ENCODE data around the gene PRSS33.

PRSS33 gene

GRCh38 chr16:2787406-2787805 lies at the start of gene PRSS33:
Gene PRSS33, minus strand, starts transcription at chr16:2787560. Its CDS starts 1,013 bp downstream, at chr16:2786547.
- no peak for DNase-seq

- no peak for DNase-seq
These were observed 49.5 kb upstream of the PRSS33 start for GRCh38 chr16:2836646-2837508.

- no peak for DNase-seq
These were observed 48.5 kb upstream of the PRSS33 start for GRCh38 chr16:2835638-2836493.

- DNase-seq: no peak
These were observed 47.6 kb upstream of the PRSS33 start for GRCh38 chr16:2834968-2835367.

GRCh38 chr16:2833776-2834175 lies 46.4 kb upstream of the PRSS33 start:
- no peak for DNase-seq

GRCh38 chr16:2831203-2831602 lies 43.8 kb upstream of the PRSS33 start:
- DNase-seq: no peak

GRCh38 chr16:2830355-2830695 lies 43.0 kb upstream of the PRSS33 start:
- no peak for DNase-seq

- DNase-seq: no peak
These were observed 42.4 kb upstream of the PRSS33 start, which contains the start of gene ZG16B for GRCh38 chr16:2829501-2830354. Gene ZG16B, plus strand, starts transcription at chr16:2830303. Its CDS starts 139 bp downstream, at chr16:2830442.

- DNase-seq: no peak
These were observed 41.6 kb upstream of the PRSS33 start for GRCh38 chr16:2828876-2829430.

- DNase-seq: no peak
These were observed 41.1 kb upstream of the PRSS33 start for GRCh38 chr16:2828521-2828840.

GRCh38 chr16:2827831-2828520 lies 40.6 kb upstream of the PRSS33 start:
- no peak for DNase-seq

- DNase-seq: no peak
These were observed 40.0 kb upstream of the PRSS33 start for GRCh38 chr16:2827374-2827791.

- no peak for DNase-seq
These were observed 39.4 kb upstream of the PRSS33 start for GRCh38 chr16:2826591-2827373.

- DNase-seq: no peak
These were observed 38.5 kb upstream of the PRSS33 start for GRCh38 chr16:2825906-2826305.

GRCh38 chr16:2825049-2825742 lies 37.8 kb upstream of the PRSS33 start:
- no peak for DNase-seq

- DNase-seq: no peak
These were observed 37.3 kb upstream of the PRSS33 start for GRCh38 chr16:2824626-2825025.

- no peak for DNase-seq
These were observed 35.1 kb upstream of the PRSS33 start for GRCh38 chr16:2822496-2822895.

GRCh38 chr16:2822158-2822495 lies 34.8 kb upstream of the PRSS33 start:
- DNase-seq: no peak

- DNase-seq: no peak
These were observed 34.3 kb upstream of the PRSS33 start for GRCh38 chr16:2821487-2822157.

GRCh38 chr16:2820836-2821486 lies 33.6 kb upstream of the PRSS33 start:
- DNase-seq: no peak
